Hepatocyte (in vitro differentiated cells): ENCODE results near the gene CUX1. TPM values are rescaled to one million over a fixed set of nuclear protein-coding genes. Genes with fewer than 3 reads are reported as not detected.

Experiments
- DNase-seq: peaks from one replicate; pipeline ENCODE4 v3.0.0-alpha.2; 2016; ENCODE audit warnings: low spot score
- H2AFZ ChIP-seq: fragments of 200-600 bp; sonication (generic); 2 replicates; pipeline ENCODE4 v1.6.0; 2016; ENCODE audit warnings: antibody characterized with exemption, mild to moderate bottlenecking
- H3K27ac ChIP-seq: fragments of 200-600 bp; sonication (generic); 2 replicates; pipeline ENCODE4 v1.5.1; 2016; ENCODE audit warnings: mild to moderate bottlenecking
- H3K27me3 ChIP-seq: fragments of 200-600 bp; sonication (generic); 2 replicates; pipeline ENCODE4 v1.6.1; 2016
- H3K36me3 ChIP-seq: fragments of 200-600 bp; sonication (generic); replicated peaks from 2 replicates; pipeline ENCODE4 v1.5.1; 2016; ENCODE audit warnings: low read depth; ENCODE audit not compliant: insufficient read depth
- H3K4me1 ChIP-seq: fragments of 200-600 bp; sonication (generic); 2 replicates; pipeline ENCODE4 v1.5.1; 2016; ENCODE audit warnings: mild to moderate bottlenecking, moderate library complexity; ENCODE audit not compliant: insufficient read depth
- H3K4me2 ChIP-seq: fragments of 200-600 bp; sonication (generic); 2 replicates; pipeline ENCODE4 v1.6.0; 2016
- H3K4me3 ChIP-seq: fragments of 200-600 bp; sonication (generic); 2 replicates; pipeline ENCODE4 v1.5.1; 2016; ENCODE audit warnings: mild to moderate bottlenecking
- H3K79me2 ChIP-seq: fragments of 200-600 bp; sonication (generic); 2 replicates; pipeline ENCODE4 v1.6.0; 2017; ENCODE audit warnings: mild to moderate bottlenecking
- H3K9me2 ChIP-seq: fragments of 200-600 bp; sonication (generic); replicated peaks from 2 replicates; pipeline ENCODE4 v1.6.0; 2017; ENCODE audit warnings: mild to moderate bottlenecking; ENCODE audit not compliant: insufficient read depth
- H3K9me3 ChIP-seq: fragments of 200-600 bp; sonication (generic); 2 replicates; pipeline ENCODE4 v1.5.1; 2016; ENCODE audit warnings: low read depth, mild to moderate bottlenecking
- H4K20me1 ChIP-seq: fragments of 200-600 bp; sonication (generic); 2 replicates; pipeline ENCODE4 v1.6.0; 2016; ENCODE audit warnings: mild to moderate bottlenecking; ENCODE audit not compliant: insufficient read depth, poor library complexity, severe bottlenecking
- EZH2 ChIP-seq: fragments of 200-600 bp; sonication (generic); IDR thresholded peaks from 2 replicates; pipeline ENCODE4 v1.6.1; 2016; ENCODE audit warnings: antibody characterized with exemption, mild to moderate bottlenecking, borderline replicate concordance
- EZH2phosphoT487 ChIP-seq: fragments of 200-600 bp; sonication (generic); IDR thresholded peaks from one replicate; pipeline ENCODE4 v1.6.1; 2018; ENCODE audit warnings: antibody characterized with exemption, mild to moderate bottlenecking, low read depth, moderate library complexity; ENCODE audit not compliant: unreplicated experiment, severe bottlenecking
- WGBS: methylation state at CpG from one replicate; pipeline ENCODE4 v1.1.6; 2016; ENCODE audit warnings: low lambda C conversion rate; ENCODE audit errors: missing lambda C conversion rate; 5-methylcytosine and 5-hydroxymethylcytosine counted together
- polyA plus RNA-seq: library from polyadenylated mRNA; unstranded; fragments of >200 nt; fragmentation: Nextera tagmentation; extraction: Ambion mirVana; gene quantifications from 2 replicates; pipeline ENCODE4 v1.2.1, GENCODE V29; 2016
- total RNA-seq: library from RNA; depleted of rRNA; stranded (reverse); fragments of >200 nt; gene quantifications from 2 replicates; pipeline ENCODE4 v1.2.3, GENCODE V29; 2014
- TF ChIP-seq, protein P1 (sequence below): fragments of 200-600 bp; sonication (generic); IDR thresholded peaks from 2 replicates; pipeline ENCODE4 v1.5.1; 2016; ENCODE audit warnings: antibody characterized with exemption, mild to moderate bottlenecking; ENCODE audit not compliant: poor library complexity

The CUX1 gene
- total and polyA plus RNA-seq, 2 experiments from 2014 or later: 60.1 to 76.8 TPM

DNA sequence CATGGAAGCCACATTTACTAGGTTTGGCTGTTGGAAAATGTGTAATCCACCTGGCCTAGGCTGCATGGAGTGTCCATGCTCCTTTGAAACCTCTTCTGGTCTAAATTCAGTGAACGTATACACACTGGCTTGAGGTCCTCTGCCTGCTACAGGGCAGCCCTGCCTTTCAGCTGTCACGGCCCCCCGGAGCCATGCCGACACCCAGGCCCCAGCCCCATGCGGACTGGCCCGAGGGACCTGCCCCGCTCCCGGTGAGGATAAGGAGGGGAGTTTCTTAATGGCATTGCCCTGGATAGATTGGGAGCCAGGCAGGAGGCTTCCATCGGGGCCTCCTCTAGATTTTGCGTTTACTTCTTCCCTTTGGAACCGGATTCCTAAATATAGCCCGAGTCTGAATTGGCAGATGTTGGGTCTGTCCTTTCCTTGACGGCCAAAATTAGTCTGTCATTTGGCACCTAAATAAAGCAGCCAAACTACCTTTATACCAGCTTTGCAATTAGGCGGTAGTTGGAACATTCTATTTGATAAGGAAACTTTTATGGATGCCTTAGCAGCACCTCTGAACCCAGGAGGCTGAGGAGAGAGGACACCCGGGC lies 397.1 kb downstream of the CUX1 start:
- Histone ChIP-seq H3K27ac (no peak overlapping the region), H3K4me2 (no peak overlapping the region), H3K4me1 (no peaks in the 10 kb centered on the region), H2AFZ (no peak overlapping the region), H3K36me3 (no peaks in the 10 kb centered on the region), H3K9me2 (no peaks in the 10 kb centered on the region), H3K4me3 (no peak overlapping the region), H3K9me3 (no peaks in the 10 kb centered on the region), H3K79me2 (no peaks in the 10 kb centered on the region), H3K27me3 (no peaks in the 10 kb centered on the region), H4K20me1 (no peaks in the 10 kb centered on the region)
- DNase-seq: no peak
- WGBS: 87% methylated on average over 15 of the region's 15 CpGs
- TF ChIP-seq, protein P1, sequence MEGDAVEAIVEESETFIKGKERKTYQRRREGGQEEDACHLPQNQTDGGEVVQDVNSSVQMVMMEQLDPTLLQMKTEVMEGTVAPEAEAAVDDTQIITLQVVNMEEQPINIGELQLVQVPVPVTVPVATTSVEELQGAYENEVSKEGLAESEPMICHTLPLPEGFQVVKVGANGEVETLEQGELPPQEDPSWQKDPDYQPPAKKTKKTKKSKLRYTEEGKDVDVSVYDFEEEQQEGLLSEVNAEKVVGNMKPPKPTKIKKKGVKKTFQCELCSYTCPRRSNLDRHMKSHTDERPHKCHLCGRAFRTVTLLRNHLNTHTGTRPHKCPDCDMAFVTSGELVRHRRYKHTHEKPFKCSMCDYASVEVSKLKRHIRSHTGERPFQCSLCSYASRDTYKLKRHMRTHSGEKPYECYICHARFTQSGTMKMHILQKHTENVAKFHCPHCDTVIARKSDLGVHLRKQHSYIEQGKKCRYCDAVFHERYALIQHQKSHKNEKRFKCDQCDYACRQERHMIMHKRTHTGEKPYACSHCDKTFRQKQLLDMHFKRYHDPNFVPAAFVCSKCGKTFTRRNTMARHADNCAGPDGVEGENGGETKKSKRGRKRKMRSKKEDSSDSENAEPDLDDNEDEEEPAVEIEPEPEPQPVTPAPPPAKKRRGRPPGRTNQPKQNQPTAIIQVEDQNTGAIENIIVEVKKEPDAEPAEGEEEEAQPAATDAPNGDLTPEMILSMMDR: no peak
- no peak for TF ChIP-seq EZH2phosphoT487
- no peak for TF ChIP-seq EZH2

DNA sequence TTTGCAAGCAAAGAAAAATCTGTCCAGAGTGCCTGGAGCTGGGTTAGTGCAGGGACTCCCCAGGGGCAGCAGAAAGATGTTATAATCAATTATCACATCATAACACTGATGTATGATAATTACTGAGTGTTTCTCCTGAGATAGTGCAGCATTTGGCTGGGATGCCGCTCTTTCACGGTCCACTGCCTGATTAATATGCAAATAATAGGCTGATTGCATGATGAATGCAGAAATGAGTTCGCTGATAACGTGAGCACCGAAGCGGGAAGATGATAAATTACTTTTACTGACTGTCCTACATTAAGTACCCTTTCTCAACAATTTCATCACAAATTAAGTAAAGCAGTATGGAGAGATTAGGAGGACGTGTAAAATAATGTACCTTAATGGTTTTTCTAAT lies 397.8 kb downstream of the CUX1 start:
- no peaks in the 10 kb centered on the region for H4K20me1 ChIP-seq
- no peak for DNase-seq
- no peak overlapping the region for H3K27ac ChIP-seq
- H2AFZ ChIP-seq: no peak overlapping the region
- no peaks in the 10 kb centered on the region for H3K9me2 ChIP-seq
- no peaks in the 10 kb centered on the region for H3K9me3 ChIP-seq
- no peak for TF ChIP-seq EZH2phosphoT487
- TF ChIP-seq, protein P1: no peak
- no peak for TF ChIP-seq EZH2
- H3K4me3 ChIP-seq: no peak overlapping the region
- no peaks in the 10 kb centered on the region for H3K27me3 ChIP-seq
- no peak overlapping the region for H3K4me2 ChIP-seq
- no peaks in the 10 kb centered on the region for H3K4me1 ChIP-seq
- H3K79me2 ChIP-seq: no peaks in the 10 kb centered on the region
- 87% methylated on average over 7 of the region's 7 CpGs for WGBS
- no peaks in the 10 kb centered on the region for H3K36me3 ChIP-seq

DNA sequence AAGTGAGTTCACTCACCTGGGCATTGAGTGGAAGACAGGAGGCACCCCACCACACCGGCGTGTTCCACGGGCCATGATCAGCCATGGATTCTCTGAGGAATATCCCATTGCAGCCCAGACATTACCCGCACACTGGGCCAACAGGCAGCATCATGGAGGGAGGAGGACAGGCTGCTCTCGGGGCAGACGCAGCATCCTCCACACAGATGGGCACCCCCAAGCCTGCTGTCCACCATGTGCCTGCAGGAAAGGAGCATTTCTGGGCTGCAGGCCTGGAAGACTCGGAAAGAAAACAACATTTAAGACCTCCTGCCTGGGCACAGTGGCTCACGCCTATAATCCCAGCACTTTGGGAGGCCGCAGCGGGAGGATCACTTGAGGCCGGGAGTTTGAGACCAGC lies 398.3 kb downstream of the CUX1 start:
- H3K9me3 ChIP-seq: no peaks in the 10 kb centered on the region
- H3K9me2 ChIP-seq: no peaks in the 10 kb centered on the region
- H3K4me2 ChIP-seq: no peak overlapping the region
- H4K20me1 ChIP-seq: no peaks in the 10 kb centered on the region
- H3K36me3 ChIP-seq: no peaks in the 10 kb centered on the region
- WGBS: 92% methylated on average over 11 of the region's 11 CpGs
- TF ChIP-seq EZH2 (no peak), EZH2phosphoT487 (no peak)
- TF ChIP-seq, protein P1: no peak
- DNase-seq: no peak
- no peak overlapping the region for H3K4me3 ChIP-seq
- H3K27ac ChIP-seq: no peak overlapping the region
- H3K27me3 ChIP-seq: no peaks in the 10 kb centered on the region
- no peaks in the 10 kb centered on the region for H3K79me2 ChIP-seq
- H2AFZ ChIP-seq: no peak overlapping the region
- no peaks in the 10 kb centered on the region for H3K4me1 ChIP-seq
